Mucosa of descending colon (tissue), 3 donors: ENCODE measurements around the gene TMEM178A. TPM values are rescaled to one million over a fixed set of nuclear protein-coding genes. Genes with fewer than 3 reads are reported as not detected.

Source experiments
- ATAC-seq: fragments of 200-7000 bp; cut with Tn5 transposase; one replicate; pipeline ENCODE4 v1.9.1; 2020; ENCODE audit warnings: mild to moderate bottlenecking, moderate library complexity
- DNase-seq, 3 donors: peaks; one replicate each; pipeline ENCODE4 v3.0.0-alpha.2; 2020
- H3K36me3 ChIP-seq: fragments of 200-600 bp; one replicate; pipeline ENCODE4 v1.8.0; 2021; ENCODE audit warnings: low read depth, mild to moderate bottlenecking
- H3K4me1 ChIP-seq: fragments of 200-600 bp; one replicate; pipeline ENCODE4 v1.8.0; 2021; ENCODE audit warnings: low read depth, mild to moderate bottlenecking
- H3K4me3 ChIP-seq: fragments of 200-600 bp; one replicate; pipeline ENCODE4 v1.8.0; 2021; ENCODE audit warnings: mild to moderate bottlenecking
- H3K9me3 ChIP-seq: fragments of 200-600 bp; one replicate; pipeline ENCODE4 v1.8.0; 2021; ENCODE audit warnings: mild to moderate bottlenecking
- intact Hi-C, 2 donors: fragments of 100-400 bp; cut with DNase I in 1 of 2; cut with micrococcal nuclease in 1 of 2; formaldehyde crosslinking; loops; one replicate each; pipeline versions ENCODE4 v1.11.0 to v1.11.1; 2022; cut with DNase I, micrococcal nuclease
- total RNA-seq, 3 donors: library from RNA; stranded (reverse); fragmentation: NEBNext Ultra II Directional in 2 of 3; extraction: Animal tissue kit (Norgen Biotek cat#: 25700) in 2 of 3; gene quantifications; one replicate each; pipeline versions ENCODE4 v1.2.1 to v1.2.4, GENCODE V29; 2021 to 2023
- TF ChIP-seq, protein P1 (sequence below): fragments of 200-600 bp; IDR thresholded peaks from one replicate; pipeline ENCODE4 v1.8.0; 2022; ENCODE audit warnings: antibody characterized with exemption, mild to moderate bottlenecking
- donor health status: DM: no; HTN: no; CAD: no; lungs with moderate emphysema.
- donor health status: DM: no; HTN: no; CAD: no.
- donor health status: DM: no; HTN: yes; CAD: no.

Gene TMEM178A
- total RNA-seq, 3 donors from 2014 or later: 1.0 to 3.9 (median 1.2) TPM

GRCh38 chr2:39664232-39664887 lies 1.4 kb upstream of the TMEM178A start:
- no peak overlapping the region for H3K4me3 ChIP-seq
- peaks cover 4% of the 10 kb centered on the region for H3K4me1 ChIP-seq
- intact Hi-C loops: no loop called here
- no peak for DNase-seq
- ATAC-seq: no peak
- TF ChIP-seq, protein P1, sequence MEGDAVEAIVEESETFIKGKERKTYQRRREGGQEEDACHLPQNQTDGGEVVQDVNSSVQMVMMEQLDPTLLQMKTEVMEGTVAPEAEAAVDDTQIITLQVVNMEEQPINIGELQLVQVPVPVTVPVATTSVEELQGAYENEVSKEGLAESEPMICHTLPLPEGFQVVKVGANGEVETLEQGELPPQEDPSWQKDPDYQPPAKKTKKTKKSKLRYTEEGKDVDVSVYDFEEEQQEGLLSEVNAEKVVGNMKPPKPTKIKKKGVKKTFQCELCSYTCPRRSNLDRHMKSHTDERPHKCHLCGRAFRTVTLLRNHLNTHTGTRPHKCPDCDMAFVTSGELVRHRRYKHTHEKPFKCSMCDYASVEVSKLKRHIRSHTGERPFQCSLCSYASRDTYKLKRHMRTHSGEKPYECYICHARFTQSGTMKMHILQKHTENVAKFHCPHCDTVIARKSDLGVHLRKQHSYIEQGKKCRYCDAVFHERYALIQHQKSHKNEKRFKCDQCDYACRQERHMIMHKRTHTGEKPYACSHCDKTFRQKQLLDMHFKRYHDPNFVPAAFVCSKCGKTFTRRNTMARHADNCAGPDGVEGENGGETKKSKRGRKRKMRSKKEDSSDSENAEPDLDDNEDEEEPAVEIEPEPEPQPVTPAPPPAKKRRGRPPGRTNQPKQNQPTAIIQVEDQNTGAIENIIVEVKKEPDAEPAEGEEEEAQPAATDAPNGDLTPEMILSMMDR: no peak
- H3K36me3 ChIP-seq: no peaks in the 10 kb centered on the region
- H3K9me3 ChIP-seq: no peaks in the 10 kb centered on the region

GRCh38 chr2:39664888-39665591 lies 677 bp upstream of the TMEM178A start:
- no peaks in the 10 kb centered on the region for H3K36me3 ChIP-seq
- TF ChIP-seq, protein P1: no peak
- no peaks in the 10 kb centered on the region for H3K9me3 ChIP-seq
- no peak overlapping the region for H3K4me3 ChIP-seq
- intact Hi-C loops: no loop called here
- ATAC-seq: no peak
- peaks cover 4% of the 10 kb centered on the region for H3K4me1 ChIP-seq
- no peak for DNase-seq

DNA sequence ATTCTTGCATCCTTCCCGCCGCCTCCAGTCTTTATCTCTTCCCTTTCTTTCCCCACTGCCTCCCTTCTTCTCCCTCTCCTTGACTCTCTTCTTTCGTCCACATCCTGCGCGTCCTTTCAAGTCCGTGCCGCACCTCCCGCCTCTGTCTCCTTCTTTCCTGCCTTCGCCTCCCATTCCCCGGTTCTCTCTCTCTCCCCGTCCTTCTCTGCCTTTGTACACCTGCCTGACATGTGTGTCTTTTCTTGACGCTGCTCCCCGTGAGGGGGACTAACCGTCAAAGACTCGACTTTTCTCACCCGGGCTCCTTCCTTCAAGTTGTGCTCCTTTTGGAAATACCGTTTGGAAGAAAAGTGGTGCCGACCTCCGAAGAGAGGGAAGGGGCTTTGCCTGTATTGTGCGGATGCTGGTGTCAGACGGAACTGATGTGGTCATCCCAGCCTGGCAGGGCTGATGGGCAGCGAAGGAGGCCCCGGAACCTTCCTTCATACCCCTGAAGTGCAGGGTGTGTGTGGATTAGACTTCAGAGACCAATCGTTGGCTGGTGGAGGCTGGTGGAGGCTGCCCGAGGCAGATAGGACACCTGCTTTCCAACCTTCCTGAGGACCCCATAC lies 879 bp downstream of the TMEM178A start:
- H3K36me3 ChIP-seq: no peaks in the 10 kb centered on the region
- peaks cover 4% of the 10 kb centered on the region for H3K4me1 ChIP-seq
- TF ChIP-seq, protein P1: no peak
- ATAC-seq: no peak
- intact Hi-C loops: no loop called here
- no peak overlapping the region for H3K4me3 ChIP-seq
- DNase-seq: no peak
- H3K9me3 ChIP-seq: no peaks in the 10 kb centered on the region

DNA sequence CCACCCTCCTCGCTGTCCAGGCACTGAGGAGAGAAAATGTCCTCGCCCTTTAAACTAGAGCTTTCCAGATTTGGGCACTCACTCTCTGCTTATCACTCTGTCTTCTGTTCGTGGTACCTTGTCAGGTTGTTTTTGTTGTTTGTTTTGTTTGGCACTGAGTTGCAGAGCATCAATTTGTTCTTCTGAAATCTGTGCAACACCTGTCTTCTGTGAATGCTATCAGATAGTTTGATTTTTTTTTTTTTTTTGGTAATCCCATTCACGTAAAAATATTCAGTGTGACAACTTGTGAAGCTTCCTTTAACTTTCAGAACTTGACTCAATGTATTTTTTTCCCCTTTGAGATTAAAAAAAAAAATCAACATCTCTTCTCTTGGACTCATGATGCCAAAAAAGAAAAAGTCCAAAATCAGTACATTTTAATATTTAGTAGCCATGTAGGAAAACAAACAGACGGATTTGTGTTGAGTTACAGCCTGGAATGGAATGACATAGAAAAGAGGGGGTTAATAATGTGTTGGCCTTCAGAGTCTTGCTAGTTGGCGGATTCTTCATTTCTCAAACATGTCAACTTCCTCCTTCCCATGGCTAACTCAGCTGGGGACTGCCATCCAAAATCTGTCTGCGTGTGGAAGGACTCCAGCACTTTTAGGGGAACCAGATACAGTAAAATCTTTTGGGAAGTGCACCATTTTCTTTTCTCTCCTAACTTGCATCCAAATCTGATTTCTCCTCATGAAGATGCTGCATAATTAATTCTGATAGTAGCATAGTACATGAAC lies 1.6 kb downstream of the TMEM178A start:
- intact Hi-C loops: no loop called here
- no peak overlapping the region for H3K4me3 ChIP-seq

DNA sequence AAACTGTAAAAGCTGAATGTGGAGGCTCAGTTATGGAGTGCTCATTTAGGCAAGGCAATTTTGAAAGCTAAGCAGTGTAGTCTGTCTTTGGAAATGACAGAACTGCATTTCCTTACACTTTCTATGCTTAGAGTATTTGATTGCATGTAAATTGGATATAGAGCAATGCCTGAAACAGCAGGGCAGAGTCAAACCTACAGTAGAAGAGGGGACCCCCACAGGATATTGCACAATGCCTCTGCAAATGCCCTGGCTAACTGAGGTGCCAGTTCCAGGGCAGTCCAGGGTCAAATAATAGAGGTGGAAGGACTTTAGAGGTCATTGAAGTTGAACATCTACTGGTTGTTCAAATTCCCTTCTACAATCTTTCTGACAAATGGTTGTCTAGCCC lies 2.2 kb downstream of the TMEM178A start:
- TF ChIP-seq, protein P1: no peak
- no peaks in the 10 kb centered on the region for H3K9me3 ChIP-seq
- H3K36me3 ChIP-seq: no peaks in the 10 kb centered on the region
- DNase-seq: no peak
- intact Hi-C loops: no loop called here
- no peak overlapping the region for H3K4me3 ChIP-seq
- peaks cover 4% of the 10 kb centered on the region for H3K4me1 ChIP-seq
- ATAC-seq: no peak

More for the DNA sequence above, 1.6 kb downstream of the TMEM178A start:
- Histone ChIP-seq H3K36me3 (no peaks in the 10 kb centered on the region), H3K9me3 (no peaks in the 10 kb centered on the region), H3K4me1 (peaks cover 4% of the 10 kb centered on the region)
- TF ChIP-seq, protein P1: no peak
- no peak for ATAC-seq
- no peak for DNase-seq
